ENCODE results near the gene TNS1.

Gene TNS1

GRCh38 chr2:217757108-217757463, 245.7 kb downstream of the TNS1 start:
- Histone ChIP-seq H2AFZ (ENCODE audit: low read length) (peak overlapping the region; percentile 74), H3K79me2 (ENCODE audit: insufficient read depth, low read length) (no peaks in the 10 kb centered on the region), H3K9me2 (replicated peaks; ENCODE audit: low read depth, low read length) (no peaks in the 10 kb centered on the region), H4K20me1 (ENCODE audit: insufficient read depth, low read length, poor library complexity, severe bottlenecking) (no peaks in the 10 kb centered on the region), H3K4me1 (ENCODE audit: insufficient read depth, low read length, poor library complexity, severe bottlenecking) (peaks cover 24% of the 10 kb centered on the region), H3K4me2 (ENCODE audit: low read depth, low read length, poor library complexity, severe bottlenecking) (peak overlapping the region; percentile 77), H3K9me3 (ENCODE audit: insufficient read depth, low read depth, low read length) (peaks cover 7% of the 10 kb centered on the region), H3K36me3 (ENCODE audit: insufficient read depth, low read length) (no peaks in the 10 kb centered on the region), H3K9ac (ENCODE audit: low read depth, low read length, poor library complexity, severe bottlenecking) (peak overlapping the region; percentile 51), H3K4me3 (ENCODE audit: low read length, poor library complexity, severe bottlenecking) (peak overlapping the region; percentile 71), H3K27me3 (ENCODE audit: insufficient read depth, low read length, poor library complexity, severe bottlenecking) (no peaks in the 10 kb centered on the region), H3F3A (ENCODE audit: low read depth) (no peaks in the 10 kb centered on the region)
- TF ChIP-seq CTCF (conservative IDR thresholded peaks at IDR 0.05; ENCODE audit: low read length): no peak
- no peak for TF ChIP-seq EZH2phosphoT487 (IDR thresholded peaks at IDR 0.05; ENCODE audit: borderline replicate concordance)

- Histone ChIP-seq H3K9ac (ENCODE audit: low read depth, low read length, poor library complexity, severe bottlenecking) (peak overlapping the region; percentile 51), H3K4me3 (ENCODE audit: low read length, poor library complexity, severe bottlenecking) (peak overlapping the region; percentile 71), H3K27me3 (ENCODE audit: insufficient read depth, low read length, poor library complexity, severe bottlenecking) (no peaks in the 10 kb centered on the region), H3K36me3 (ENCODE audit: insufficient read depth, low read length) (no peaks in the 10 kb centered on the region), H3K79me2 (ENCODE audit: insufficient read depth, low read length) (no peaks in the 10 kb centered on the region), H3K9me3 (ENCODE audit: insufficient read depth, low read depth, low read length) (peaks cover 2% of the 10 kb centered on the region; the same call in 1 of the 2 replicates), H4K20me1 (ENCODE audit: insufficient read depth, low read length, poor library complexity, severe bottlenecking) (no peaks in the 10 kb centered on the region), H2AFZ (ENCODE audit: low read length) (peak overlapping the region; percentile 77), H3K4me2 (ENCODE audit: low read depth, low read length, poor library complexity, severe bottlenecking) (peak overlapping the region; percentile 77), H3K9me2 (replicated peaks; ENCODE audit: low read depth, low read length) (no peaks in the 10 kb centered on the region), H3K4me1 (ENCODE audit: insufficient read depth, low read length, poor library complexity, severe bottlenecking) (peaks cover 24% of the 10 kb centered on the region), H3F3A (ENCODE audit: low read depth) (no peaks in the 10 kb centered on the region)
- peak; percentile 91 for TF ChIP-seq CTCF (conservative IDR thresholded peaks at IDR 0.05; ENCODE audit: low read length)
- TF ChIP-seq EZH2phosphoT487 (IDR thresholded peaks at IDR 0.05; ENCODE audit: borderline replicate concordance): no peak
These were observed 246.3 kb downstream of the TNS1 start for GRCh38 chr2:217756375-217757107.

GRCh38 chr2:217755027-217755745, 247.6 kb downstream of the TNS1 start:
- peak overlapping the region; percentile 77 for H3K4me2 ChIP-seq (ENCODE audit: low read depth, low read length, poor library complexity, severe bottlenecking)
- H3K79me2 ChIP-seq (ENCODE audit: insufficient read depth, low read length): no peaks in the 10 kb centered on the region
- no peaks in the 10 kb centered on the region for H3K9me2 ChIP-seq (replicated peaks; ENCODE audit: low read depth, low read length)
- H3F3A ChIP-seq (ENCODE audit: low read depth): no peaks in the 10 kb centered on the region
- no peaks in the 10 kb centered on the region for H3K36me3 ChIP-seq (ENCODE audit: insufficient read depth, low read length)
- H3K4me3 ChIP-seq (ENCODE audit: low read length, poor library complexity, severe bottlenecking): peak overlapping the region; percentile 71
- H3K9ac ChIP-seq (ENCODE audit: low read depth, low read length, poor library complexity, severe bottlenecking): no peak overlapping the region
- H2AFZ ChIP-seq (ENCODE audit: low read length): no peak overlapping the region
- H3K9me3 ChIP-seq (ENCODE audit: insufficient read depth, low read depth, low read length): no peaks in the 10 kb centered on the region
- H3K27me3 ChIP-seq (ENCODE audit: insufficient read depth, low read length, poor library complexity, severe bottlenecking): no peaks in the 10 kb centered on the region
- peaks cover 24% of the 10 kb centered on the region for H3K4me1 ChIP-seq (ENCODE audit: insufficient read depth, low read length, poor library complexity, severe bottlenecking)
- TF ChIP-seq EZH2phosphoT487 (IDR thresholded peaks at IDR 0.05; ENCODE audit: borderline replicate concordance) (no peak), CTCF (conservative IDR thresholded peaks at IDR 0.05; ENCODE audit: low read length) (no peak)
- H4K20me1 ChIP-seq (ENCODE audit: insufficient read depth, low read length, poor library complexity, severe bottlenecking): no peaks in the 10 kb centered on the region

Measured in Loucy (cell line).